ENCODE data around the gene OSBPL2.

OSBPL2 gene

GRCh38 chr20:62298577-62299249 is 60.4 kb downstream of the OSBPL2 start:
- no peak for DNase-seq (ENCODE audit: low read depth in 2 of 3, low spot score in 2 of 3)

- DNase-seq (ENCODE audit: low read depth in 2 of 3, low spot score in 2 of 3): no peak
These were observed 61.4 kb downstream of the OSBPL2 start for GRCh38 chr20:62299666-62300236.

GRCh38 chr20:62300319-62300718 is 62.0 kb downstream of the OSBPL2 start:
- no peak for DNase-seq (ENCODE audit: low read depth in 2 of 3, low spot score in 2 of 3)

- no peak for DNase-seq (ENCODE audit: low read depth in 2 of 3, low spot score in 2 of 3)
These were observed 62.9 kb downstream of the OSBPL2 start for GRCh38 chr20:62301111-62301668.

GRCh38 chr20:62301773-62302340 is 63.5 kb downstream of the OSBPL2 start:
- peak; percentile 66 to 71 (median 68) for DNase-seq (ENCODE audit: low read depth in 2 of 3, low spot score in 2 of 3)

- peak; percentile 86 to 98 (median 91) for DNase-seq (ENCODE audit: low read depth in 2 of 3, low spot score in 2 of 3)
These were observed 64.2 kb downstream of the OSBPL2 start, which contains the start of gene ADRM1 for GRCh38 chr20:62302341-62303061. Gene ADRM1, plus strand, starts transcription at chr20:62302997. Its CDS starts 572 bp downstream, at chr20:62303569.

GRCh38 chr20:62303062-62303339 is 64.7 kb downstream of the OSBPL2 start:
- no peak for DNase-seq (ENCODE audit: low read depth in 2 of 3, low spot score in 2 of 3)

- DNase-seq (ENCODE audit: low read depth in 2 of 3, low spot score in 2 of 3): no peak
These were observed 65.3 kb downstream of the OSBPL2 start for GRCh38 chr20:62303340-62304226.

GRCh38 chr20:62304331-62305148 is 66.2 kb downstream of the OSBPL2 start:
- no peak for DNase-seq (ENCODE audit: low read depth in 2 of 3, low spot score in 2 of 3)

- no peak for DNase-seq (ENCODE audit: low read depth in 2 of 3, low spot score in 2 of 3)
These were observed 66.9 kb downstream of the OSBPL2 start for GRCh38 chr20:62305149-62305764.

GRCh38 chr20:62305765-62306413 is 67.6 kb downstream of the OSBPL2 start:
- no peak for DNase-seq (ENCODE audit: low read depth in 2 of 3, low spot score in 2 of 3)

- no peak for DNase-seq (ENCODE audit: low read depth in 2 of 3, low spot score in 2 of 3)
These were observed 68.3 kb downstream of the OSBPL2 start for GRCh38 chr20:62306414-62307187.

- no peak for DNase-seq (ENCODE audit: low read depth in 2 of 3, low spot score in 2 of 3)
These were observed 69.1 kb downstream of the OSBPL2 start for GRCh38 chr20:62307226-62308101.

GRCh38 chr20:62308102-62308822 is 69.9 kb downstream of the OSBPL2 start:
- DNase-seq (ENCODE audit: low read depth in 2 of 3, low spot score in 2 of 3): no peak

GRCh38 chr20:62309198-62309944 is 71.0 kb downstream of the OSBPL2 start:
- DNase-seq (ENCODE audit: low read depth in 2 of 3, low spot score in 2 of 3): no peak

Measured in activated CD8-positive, alpha-beta memory T cell treated with anti-CD3 and anti-CD28 coated beads for 48 hours (primary cell).